ENCODE measurements around the gene DERL2.

Gene DERL2

DNA sequence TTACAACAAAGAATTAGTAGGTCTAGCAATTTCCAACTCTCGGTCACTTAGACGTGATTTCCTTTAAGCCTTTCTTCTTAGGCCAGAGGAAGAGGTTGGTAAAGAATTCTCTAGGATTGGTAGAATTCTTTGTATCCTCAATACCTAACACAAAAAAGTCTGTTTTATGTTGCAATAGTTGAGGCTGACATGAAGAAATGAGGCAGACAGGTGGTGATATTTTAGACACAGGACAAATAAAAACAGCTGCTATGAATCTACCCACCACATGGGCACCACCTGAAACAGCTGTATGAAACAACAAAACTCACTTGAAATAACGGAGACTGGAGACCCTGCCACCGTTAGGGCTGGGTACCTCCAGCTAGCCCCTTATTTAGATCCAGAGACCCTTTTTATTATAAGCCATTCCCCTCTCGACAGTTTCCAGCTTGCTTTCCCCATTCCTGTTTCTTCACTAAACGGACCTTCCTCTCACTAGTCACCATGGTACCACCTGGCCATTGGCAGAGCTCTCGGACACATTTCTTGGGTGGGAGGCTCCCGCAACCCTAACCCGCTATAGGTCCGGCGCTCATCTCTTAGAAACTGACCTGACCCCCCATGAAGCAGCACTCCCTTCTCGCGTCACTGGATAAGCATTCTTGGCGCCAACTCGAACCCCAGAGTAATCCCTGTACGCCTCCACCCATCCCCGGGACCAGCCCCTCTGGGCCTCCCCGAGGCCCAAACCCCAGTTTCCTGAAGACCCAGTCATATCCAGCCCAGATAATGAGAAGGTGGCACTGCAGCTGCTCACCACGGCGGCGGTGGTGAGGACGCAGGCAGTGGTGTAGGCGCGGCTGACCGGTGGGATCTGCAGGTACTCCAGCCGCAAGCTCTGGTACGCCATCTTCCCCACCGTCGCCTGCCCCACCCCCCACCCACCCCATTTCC is at the start of gene DERL2:
Gene DERL2 (minus strand): TSS at position 909 of the 936 bp plus-strand sequence. CDS start 17 bp downstream, at position 892.
- no peak for DNase-seq

DNA sequence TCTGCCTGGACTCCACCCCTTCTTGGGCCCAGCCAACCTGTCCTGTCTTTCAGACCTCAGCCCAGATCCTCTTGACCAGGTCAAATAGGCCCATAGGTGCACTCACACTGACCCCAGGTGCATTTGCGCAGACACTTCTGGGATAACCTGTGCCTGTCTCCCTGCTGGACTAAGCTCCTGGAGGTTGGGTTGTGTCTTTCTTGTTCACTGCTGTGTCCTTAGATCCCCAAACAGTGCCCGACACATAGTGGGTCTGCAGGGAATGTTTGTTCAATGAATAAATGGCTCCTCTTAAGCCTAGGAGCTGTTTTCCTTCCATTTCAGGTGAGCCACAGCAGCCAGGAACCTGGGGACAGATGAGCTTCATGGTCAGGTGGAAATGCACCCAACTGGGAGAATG is 49.5 kb upstream of the DERL2 start:
- DNase-seq = no peak

DNA sequence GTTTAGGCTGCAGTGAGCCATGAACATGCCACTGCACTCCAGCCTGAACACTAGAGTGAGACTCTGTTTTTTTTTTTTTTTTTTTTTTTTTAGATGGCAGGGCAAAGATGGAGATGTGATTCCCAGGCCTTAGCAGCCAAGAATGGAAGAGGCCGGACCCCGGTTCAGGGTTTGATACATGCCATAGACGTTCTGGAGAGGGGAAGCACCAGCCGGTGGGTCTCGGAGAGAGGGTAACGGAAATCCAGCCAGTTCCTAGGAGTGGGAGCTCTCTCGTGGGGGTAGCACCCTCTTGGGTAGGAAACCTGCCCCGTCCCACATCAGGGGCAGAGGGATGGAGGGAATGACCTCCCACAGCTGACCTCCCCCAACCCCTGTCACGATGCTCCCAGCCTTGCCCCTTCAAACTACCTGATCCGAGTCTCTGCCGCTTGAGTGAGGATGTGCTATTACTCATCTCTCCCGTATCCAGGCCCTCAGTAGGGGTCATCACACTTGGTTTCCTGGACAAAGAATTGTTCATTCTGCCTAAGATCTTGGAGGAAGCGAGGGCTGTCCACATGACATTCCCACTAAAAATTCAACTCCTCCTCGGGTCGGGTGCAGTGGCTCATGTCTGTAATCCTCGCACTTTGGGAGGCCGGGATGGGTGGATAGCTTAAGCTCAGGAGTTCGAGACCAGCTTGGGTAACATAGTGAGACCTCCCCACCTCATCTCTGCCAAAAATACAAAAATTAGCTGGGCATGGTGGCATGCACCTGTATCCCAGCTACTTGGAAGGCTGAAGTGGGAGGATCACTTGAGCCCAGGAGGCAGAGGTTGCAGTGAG is 47.7 kb upstream of the DERL2 start:
- DNase-seq = no peak

DNA sequence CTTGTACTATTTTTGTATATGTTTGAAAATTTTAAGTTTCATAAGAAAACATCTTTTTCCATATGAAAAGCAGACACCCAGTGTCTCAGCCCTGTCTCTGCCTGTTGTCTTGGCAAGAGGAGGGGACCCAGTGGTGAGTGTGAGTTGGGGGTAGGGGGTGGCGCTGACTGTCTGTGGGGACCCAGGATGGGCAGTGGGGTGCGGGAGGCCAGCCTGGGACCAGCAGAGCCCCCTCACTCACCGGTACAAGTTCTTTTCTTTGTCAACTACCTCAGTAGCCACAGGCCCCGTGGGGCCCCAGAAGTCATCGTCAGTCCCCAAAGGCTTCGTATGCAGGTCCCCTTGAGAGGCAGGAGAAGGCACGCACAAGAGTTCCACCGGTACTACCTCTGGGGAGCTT is 46.6 kb upstream of the DERL2 start:
- DNase-seq = no peak

DNA sequence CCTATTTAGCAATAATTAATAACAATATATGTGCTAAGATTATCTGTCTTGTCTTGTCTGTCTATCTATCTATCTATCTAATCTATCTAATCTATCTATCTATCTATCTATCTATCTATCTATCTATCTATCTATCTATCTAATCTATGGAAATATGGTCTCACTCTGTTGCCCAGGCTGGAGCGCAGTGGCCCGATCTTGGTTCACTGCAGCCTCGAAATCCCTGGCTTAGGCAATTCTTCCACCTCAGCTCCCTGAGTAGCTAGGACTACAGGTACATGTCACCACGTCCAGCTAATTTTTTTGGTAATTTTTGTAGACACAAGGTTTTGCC is 45.1 kb upstream of the DERL2 start:
- DNase-seq = no peak

DNA sequence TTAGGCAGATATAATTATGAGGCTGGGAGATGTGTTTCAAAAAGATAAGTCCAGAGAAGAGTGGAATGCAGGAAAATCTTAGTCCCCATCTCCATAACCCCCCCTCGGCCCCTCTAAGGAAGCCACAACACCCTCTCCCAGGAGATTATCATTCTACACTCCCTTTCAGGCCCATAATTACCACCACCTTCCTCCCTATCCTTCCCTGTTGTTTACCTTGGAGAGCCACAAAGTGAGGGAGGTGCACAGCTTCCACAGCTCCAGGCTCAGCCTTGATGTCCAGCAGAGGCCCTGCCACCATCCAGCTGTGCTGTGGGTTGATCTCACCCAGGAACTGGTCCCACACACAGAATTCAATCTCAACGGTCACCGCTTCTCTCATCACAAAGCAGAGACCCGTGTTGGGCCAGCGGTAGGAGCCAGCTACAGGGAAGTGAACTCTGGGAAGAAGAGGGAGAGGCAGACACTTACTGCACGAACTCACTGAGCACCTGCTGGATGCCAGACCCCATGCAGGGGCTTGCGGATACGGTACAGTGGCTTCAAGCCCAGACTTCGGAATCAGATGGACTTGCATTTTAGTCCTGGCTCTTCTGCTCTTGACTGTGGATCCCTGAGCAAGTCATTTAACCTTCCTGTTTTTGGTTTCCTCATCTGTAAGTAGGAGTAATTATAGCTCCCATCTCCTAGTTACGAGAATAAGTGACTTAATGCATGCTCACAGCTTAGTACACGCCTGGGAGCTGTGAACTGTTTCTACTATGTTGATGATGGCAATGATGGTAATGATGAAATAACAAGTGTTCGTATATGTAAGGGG is 44.5 kb upstream of the DERL2 start:
- DNase-seq = no peak

DNA sequence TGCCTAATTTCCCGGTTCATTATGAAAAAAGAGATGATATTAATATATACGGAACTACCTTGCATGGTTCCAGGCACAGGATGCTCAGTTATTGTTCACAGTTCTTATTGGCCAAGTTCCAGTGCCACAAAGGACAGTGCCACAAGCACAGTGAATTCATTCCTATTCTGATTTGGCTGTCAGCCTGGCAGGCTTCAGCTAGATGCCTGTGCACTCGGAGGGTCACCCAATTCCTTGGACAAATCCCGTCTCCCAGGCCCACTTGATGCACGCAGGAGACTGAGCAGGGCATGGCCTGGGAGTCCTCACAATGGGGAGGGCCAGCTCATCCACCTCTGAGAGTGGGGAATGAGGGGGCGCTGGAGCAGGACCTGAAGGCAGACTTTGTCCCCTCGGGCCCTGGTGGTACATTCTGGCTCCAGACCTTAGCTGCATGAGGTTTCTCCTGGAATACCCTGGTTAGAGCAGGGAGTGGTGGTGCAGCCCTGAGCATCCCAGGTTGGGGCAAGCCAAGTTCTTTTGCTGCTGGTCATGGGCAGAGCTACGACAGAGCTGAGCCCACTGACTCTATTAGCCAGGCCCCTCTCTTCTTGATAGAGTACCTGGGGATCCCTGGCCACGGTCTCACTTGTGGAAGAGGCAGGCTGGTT is 41.7 kb upstream of the DERL2 start:
- DNase-seq = no peak

DNA sequence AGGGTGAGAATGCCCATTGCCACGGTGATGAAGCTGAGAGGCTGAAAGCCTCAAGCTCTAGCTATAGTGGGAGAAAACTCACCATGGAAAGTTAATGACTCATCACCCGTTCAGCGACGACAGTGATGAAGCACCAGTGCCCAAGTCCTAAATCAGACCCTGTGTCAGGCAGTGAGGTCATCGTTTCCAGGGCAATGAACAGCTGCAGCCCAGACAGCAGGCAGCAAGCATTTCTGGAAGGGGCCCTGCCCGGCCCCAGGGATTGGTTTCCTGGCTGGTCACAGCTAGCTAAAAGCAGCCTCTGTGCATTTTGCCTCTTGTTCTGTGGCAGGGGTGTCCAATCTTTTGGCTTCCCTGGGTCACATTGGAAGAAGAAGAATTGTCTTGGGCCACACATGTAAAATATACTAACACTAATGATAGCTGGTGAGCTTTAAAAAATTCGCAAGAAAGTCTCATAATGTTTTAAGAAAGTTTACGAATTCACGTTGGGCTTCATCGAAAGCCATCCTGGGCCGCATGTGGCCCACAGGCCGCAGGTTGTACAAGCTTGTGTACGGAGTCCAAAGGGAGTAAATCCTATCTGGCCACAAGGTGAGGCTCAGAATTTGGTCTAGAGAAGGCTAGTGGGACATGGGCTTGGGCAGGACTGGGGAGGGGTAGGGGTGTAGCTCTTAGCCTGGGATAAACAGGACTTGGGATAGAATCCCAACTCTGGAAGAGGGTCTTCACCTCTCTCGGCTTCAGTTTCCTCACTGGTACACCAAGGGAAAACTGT is 41.0 kb upstream of the DERL2 start:
- no peak for DNase-seq

DNA sequence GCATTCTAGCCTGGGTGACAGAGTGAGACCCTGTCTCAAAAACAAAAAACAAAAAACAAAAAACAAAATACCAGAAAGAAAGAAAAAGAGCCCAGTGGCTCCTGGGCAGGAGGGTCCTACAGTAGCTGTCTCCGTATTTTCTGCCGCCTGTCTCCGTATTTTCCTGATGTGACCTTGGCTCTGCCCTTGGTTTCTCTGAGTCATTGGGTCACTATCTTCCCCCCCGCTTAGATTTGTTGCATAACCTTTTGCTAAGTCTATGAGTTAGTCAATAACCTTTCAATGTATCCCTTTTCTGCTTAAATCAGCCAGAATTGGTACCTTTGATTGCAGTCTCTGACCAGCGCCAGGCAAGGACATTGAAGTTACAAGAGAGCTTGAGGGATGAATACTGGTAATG is 37.3 kb upstream of the DERL2 start:
- no peak for DNase-seq

DNA sequence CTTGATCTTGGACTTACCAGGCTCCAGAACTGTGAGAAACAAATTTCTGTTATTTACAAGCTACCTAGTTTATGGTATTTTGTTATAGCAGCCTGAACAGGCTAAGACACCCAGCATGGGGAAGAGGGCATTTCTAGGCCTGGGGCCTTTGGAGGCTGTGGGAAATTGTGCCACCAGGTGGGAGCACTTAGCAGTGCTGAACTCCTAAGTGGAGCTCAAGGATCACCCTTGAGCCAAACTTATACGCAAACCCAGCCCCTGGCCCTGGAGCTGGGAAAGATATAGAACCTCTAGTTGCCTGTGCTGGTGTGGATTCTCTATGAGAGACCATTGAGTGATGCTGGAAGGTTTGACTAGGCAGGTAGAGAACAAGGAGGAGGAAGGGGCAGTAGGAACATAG is 36.5 kb upstream of the DERL2 start:
- no peak for DNase-seq

DNA sequence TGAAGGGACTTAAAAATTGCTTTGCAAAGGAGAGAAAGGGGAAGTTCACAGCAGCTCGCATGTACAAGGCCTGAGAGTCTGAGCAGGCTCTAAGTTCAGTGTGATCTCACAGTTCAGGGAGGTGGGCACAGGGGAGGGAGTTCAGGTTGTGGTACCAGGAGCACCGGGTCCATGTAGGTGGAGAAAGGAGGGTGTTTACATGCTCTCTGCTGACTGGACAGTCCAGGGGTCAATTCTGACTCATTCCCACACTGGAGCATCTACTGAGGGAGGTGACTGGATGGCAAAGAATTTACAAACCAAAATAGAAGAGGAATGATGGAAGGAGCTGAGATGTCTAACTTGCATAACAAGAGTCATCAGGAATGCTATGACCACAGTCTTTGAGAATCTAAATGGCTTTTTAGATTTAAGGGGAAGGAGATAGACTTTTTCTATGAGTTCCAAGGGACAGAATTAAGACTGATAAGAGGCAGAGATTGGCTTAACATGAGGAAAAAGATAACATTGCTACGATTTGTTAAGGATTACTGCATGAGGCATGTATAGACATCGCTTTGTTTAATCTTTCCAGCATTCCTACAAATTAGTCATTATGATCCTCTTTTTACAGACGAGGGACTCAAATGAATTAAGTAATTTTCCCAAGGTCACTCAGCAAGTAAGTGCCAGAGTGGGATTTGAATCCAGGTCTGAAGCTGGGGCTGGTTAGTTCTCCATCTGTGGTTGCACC is 30.2 kb upstream of the DERL2 start:
- no peak for DNase-seq

DNA sequence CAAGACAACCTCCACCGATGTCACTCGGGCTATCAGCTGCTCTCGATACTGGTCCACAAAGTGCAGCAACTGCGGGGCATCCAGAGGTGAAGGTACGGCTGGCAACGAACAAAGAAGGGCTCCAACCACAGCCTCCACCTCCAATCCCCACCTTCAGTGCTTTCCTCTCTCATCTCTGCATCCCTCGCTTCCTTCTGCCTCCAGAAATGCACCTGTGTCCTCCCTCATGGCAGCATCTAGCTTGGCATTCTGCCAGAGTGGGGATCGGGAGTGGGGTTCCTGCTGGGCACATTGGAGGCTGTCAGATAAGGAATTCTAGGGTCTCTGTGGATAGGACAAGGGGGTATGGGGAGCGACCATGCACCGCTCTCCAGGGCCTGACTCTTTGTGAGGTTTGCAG is 29.0 kb upstream of the DERL2 start:
- no peak for DNase-seq

DNA sequence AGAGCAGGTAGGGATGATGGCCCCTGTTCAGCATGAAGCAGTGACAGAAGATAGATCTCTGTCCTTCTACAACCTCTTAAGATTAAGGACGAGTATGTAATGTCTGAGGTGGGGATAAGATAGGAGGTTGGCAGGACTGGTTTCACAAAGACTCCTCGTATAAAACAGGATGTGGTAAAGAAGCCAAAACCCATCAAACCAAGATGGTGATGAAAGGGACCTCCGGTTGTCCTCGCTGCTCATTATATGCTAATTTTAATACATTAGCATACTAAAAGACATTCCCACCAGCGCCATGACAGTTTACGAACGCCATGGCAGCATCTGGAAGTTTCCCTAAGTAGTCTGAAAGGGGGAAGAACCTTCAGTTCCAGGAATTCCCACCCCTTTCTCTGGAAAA is 27.6 kb upstream of the DERL2 start:
- DNase-seq = peak; percentile 13

DNA sequence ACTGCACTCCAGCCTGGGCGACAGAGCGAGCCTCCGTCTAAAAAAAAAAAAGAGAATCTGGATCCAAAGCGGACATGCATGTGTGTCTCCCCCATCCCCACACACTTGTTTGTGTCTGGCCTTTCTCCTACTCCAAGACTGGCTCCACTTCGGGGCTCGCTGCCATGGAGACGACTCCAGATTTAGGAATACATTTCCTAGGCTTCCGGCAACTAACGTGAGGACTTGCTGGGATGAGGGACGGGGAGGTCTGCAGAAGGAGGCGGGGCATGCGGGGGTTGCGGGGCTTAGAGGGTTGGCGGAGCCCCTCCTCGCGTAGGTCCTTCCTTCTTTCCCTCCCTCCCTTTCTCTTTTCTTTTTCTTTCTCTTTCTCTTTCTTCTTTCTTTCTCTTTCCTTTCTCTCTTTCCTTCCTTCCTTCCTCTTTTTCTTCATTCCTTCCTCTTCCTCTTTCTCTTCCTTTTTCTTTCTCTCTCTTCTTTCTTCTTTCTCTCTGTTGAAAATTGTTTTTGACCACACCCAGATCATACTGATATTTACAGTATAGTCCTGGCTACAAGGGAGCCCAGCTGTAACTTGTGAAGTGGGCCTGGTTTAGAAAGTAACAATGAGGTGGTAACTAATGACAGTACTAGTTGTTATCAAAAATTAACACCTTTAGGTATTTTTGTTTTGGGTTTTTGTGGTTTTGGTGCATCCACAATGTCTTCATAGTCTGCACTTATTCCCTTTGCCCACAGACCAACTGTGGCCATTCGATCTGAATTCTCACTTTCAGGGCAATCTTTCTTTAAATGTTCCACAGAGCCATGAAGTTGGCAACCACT is 25.6 kb upstream of the DERL2 start:
- no peak for DNase-seq

DNA sequence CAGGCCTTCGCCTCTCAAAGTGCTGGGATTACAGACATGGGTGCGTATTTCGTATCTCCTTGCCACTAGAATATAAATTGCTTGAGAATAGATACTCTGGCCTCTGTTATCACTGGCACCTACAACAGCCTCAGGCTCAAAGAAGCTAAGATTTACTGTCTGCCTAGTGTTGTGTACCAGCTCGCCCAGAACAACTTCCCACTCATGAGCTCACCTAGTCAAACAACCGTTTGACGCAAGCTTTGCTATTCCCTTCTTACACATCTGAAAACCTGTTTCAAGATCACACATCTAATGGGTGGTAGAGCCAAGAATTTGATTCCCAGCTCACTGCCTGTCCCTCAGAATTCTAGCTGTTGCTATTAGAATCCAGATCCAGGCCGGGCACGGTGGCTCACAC is 24.8 kb upstream of the DERL2 start:
- no peak for DNase-seq

DNA sequence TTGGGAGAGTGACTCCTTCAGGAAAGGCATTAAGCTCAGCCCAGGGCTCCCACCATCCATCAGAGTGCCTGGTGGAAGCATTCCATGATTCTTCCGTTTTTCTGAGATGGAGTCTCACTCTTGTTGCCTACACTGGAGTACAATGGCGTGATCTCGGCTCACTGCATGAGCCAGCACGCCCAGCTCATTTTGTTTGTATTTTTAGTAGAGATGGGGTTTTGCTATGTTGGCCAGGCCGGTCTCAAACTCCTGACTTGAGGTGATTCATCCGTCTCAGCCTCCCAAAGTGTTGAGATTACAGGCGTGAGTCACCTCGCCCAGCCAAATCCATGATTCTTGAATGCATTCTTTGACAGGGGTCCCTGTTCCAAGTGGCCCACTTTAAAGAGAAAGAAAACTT is 23.5 kb upstream of the DERL2 start:
- DNase-seq = no peak

DNA sequence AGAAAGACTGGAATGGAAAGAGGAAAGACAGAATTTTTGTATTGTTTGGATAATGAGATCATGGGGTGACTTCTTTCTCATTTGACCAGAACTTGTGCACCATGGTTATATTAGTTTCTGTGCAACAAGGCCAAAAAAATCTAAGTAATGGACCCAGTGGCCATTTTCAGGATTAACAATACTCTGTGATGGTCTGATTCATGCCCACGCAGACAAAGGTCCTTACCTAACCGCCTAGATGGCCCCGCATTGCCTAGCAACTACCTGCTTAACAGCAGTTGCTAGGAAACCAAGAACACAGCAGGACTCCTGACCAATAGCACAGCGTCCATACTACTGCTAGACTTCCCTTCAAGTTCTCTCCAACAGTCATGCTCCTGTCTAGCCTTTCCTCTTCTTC is 22.8 kb upstream of the DERL2 start:
- no peak for DNase-seq

DNA sequence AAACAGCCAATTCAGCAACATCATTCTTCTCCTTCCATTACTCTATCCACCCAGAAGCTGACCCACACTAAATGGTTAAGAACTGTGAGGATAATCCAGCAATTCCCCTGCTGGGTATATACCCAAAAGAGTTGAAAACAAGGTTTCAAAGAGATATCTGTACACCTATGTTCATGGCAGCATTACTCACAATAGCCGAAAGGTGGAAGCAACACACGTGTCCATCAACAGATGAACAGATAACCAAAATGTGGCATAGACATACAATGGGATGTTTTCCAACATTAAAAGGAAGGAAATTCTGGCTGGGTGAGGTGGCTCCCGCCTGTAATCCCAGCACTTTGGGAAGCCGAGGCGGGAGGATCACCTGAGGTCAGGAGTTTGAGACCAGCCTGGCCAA is 20.3 kb upstream of the DERL2 start:
- DNase-seq = no peak

DNA sequence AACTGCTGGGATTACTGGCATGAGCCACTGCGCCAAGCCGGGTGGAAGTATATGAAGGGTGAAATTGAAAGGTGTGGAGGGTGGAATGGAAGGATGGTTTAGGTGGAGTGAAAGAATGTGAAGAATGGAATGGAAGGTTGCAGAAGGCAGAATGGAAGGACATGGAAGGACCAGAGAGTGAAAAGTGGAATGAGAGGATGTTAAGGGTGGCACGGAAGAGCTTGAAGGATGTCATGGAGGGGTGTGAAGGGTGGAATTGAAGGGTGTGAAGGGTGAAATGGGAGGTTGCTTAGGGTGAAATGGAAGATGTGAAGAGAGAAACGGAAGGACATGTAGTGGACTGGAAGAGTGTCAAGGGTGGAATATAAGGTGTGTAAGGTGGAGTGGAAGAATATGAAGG is 16.6 kb upstream of the DERL2 start:
- no peak for DNase-seq

DNA sequence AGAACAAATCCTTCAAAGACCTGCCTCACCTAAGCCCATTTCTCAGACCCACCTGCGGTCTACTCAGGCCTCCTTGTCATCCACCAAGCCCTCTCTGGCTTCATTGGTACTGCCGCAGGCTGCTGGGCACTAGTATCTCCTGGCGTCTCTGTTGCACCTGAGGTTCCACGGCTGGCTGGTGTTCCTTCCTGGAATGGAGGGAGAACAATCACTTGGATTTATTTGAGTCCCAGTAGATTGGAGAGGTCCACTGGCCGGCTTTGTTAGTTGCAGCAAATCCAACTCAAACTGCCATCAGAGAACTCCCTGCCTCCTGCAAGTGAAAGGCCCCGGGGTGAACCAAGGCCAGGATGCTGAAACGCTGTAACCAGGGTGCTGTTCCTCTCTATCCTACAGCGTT is 15.7 kb upstream of the DERL2 start:
- DNase-seq = no peak
